ENCODE results near the gene IFT20.

Gene IFT20

DNA sequence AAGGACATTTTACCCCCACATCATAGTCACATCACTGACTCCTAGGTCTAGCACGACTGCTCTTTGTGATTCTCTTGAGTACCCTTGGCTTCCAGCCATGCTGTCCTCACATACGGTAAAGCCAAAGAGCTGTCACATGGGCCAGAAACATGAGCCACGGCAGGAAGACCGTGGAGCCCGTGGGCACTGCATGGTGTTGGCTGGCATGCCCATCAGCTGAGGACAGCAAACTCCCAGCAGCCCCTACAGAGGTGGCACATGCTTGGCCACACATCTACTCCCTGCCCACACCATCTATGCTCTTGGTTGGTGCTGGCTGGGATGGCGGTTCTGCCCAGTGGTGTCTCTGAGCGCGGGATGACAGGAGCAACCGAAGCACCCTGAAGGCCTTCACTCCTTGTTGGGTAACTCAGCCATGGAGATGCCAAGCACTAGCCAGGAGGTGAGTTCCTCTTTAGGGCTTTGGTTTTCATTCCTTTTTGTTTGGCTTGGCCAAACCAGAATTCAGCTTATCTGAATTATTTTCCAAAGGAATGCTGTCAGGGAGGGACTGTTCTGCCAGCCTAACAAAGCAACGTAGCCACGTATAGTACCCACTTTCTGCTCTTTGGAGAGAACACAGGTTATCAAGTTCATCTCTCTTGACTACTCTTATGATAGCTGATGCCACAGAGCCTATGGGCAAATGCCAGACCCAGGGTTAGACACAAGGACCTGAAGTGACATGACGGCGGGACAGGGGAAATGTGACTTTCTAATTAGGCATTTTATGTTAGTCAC lies 10.3 kb upstream of the IFT20 start:
- TF ChIP-seq, protein P1, sequence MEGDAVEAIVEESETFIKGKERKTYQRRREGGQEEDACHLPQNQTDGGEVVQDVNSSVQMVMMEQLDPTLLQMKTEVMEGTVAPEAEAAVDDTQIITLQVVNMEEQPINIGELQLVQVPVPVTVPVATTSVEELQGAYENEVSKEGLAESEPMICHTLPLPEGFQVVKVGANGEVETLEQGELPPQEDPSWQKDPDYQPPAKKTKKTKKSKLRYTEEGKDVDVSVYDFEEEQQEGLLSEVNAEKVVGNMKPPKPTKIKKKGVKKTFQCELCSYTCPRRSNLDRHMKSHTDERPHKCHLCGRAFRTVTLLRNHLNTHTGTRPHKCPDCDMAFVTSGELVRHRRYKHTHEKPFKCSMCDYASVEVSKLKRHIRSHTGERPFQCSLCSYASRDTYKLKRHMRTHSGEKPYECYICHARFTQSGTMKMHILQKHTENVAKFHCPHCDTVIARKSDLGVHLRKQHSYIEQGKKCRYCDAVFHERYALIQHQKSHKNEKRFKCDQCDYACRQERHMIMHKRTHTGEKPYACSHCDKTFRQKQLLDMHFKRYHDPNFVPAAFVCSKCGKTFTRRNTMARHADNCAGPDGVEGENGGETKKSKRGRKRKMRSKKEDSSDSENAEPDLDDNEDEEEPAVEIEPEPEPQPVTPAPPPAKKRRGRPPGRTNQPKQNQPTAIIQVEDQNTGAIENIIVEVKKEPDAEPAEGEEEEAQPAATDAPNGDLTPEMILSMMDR (IDR thresholded peaks at IDR 0.05): no peak

DNA sequence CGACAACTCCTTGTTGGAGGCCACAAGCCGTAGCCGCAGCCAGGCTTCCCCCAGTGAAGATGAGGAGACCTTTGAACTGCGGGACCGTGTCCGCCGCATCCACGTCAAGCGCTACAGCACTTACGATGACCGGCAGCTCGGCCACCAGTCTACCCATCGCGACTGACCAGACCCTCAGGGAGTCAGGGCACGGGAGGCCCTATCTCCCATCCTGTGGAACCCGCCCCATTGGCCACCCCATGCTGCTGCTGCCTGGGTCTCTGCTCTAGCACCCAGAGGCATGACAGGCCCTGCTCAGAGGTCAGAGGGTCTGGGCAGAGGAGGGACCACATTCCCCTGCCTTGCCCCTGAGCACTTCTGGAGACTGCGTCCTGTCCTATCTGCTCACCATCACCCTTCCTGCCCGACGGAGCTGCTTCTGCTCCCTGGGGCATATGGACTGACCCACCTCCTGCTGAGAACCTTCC lies 9.2 kb upstream of the IFT20 start:
- TF ChIP-seq, protein P1 (IDR thresholded peaks at IDR 0.05): no peak

DNA sequence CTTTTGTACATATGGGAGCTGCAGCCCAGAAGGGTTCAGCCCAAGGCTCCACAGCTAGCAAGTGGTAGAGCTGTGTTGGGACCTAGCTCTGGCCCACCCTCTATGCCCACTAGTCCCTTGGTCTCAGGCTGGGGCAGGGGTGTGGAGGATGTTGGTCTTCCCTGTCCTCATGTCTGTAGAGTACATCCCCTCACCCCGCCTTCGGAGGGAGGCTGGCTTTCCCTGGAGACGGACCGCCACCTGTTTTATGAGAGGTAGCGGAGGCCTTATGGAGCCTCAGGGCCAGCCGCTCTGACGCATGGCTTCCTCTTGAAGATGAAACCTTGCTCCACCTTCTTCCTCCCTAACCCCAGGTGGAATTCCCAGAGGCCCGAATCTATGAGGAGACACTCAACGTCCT lies 8.7 kb upstream of the IFT20 start:
- TF ChIP-seq, protein P1 (IDR thresholded peaks at IDR 0.05): no peak

DNA sequence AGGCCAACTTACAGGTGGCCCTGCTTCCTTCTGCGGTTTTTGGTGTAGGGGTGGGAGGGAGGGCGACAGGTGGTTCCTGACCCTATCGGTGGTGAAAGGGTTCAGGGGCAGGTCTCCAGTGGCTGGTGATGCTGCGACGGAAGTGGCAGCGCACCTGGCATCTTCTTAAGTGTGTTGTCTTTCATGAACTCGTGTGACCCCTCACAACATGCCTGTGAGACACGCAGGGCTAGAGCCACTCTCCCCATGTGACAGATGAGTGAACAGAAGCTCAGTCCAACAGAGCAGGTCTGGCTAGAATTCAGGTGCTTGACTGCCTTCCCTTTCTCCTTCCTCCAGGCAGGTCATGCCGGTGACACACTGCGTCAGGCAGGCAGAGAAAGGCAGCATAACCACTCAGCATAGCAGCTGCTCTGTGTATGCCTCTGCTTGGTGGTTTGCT lies 8.2 kb upstream of the IFT20 start:
- TF ChIP-seq, protein P1 (IDR thresholded peaks at IDR 0.05): no peak

DNA sequence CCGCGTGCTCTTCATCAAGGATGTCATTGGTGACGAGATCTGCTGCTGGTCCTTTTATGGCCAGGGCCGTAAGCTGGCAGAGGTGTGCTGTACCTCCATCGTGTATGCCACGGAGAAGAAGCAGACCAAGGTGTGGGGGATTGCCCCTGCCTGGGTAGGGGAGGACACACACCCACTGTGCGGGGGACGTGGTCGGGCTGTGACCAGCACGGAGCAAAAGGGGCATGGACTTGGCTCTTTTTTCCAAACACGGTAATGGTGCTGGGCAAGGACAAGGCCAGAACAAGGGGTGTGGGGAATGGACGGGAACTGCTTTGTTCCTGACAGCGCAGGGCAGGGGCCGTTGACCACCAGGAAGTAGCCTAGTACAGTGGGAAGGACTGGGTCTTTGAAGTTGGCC lies 7.0 kb upstream of the IFT20 start:
- TF ChIP-seq, protein P1 (IDR thresholded peaks at IDR 0.05): no peak

DNA sequence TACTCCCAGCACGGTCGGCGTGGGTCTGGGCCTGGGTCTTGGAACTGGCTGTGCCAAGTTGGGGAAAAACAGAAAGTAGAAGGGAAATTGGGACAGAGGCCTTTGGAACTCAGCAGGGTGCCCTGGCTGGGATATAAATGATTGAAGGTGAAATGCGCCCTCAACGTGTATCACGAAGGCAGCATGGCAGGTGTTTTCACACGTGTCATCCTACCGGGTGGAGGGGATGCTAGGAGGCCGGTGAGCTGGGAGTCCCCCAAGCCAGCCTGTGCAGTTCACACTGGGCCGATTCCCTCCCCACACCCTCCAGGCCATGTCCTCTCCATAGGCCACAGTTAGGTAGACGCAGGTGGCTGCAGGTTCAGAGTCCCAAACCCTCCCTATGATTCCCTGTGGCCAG lies 6.2 kb upstream of the IFT20 start:
- TF ChIP-seq, protein P1 (IDR thresholded peaks at IDR 0.05): no peak

DNA sequence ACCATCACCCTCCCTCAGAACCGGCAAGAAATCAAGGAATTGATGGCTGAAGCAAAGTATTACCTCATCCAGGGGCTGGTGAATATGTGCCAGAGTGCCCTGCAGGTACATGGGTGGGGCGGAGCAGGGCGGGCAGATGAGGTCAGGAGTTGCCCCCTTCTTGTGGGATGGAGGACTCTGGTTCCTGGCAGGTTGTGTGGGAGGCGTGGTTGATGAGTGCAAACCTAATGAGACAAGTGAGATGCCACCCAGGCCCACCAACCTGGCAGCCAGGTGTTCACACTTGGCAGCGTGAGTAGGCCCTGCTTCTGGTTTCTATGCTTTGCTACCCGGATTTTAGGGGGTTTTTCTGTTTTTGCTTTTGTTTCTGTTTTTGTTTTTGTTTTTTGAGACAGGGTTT lies 5.1 kb upstream of the IFT20 start:
- TF ChIP-seq, protein P1 (IDR thresholded peaks at IDR 0.05): no peak
